GM10266 (cell line): ENCODE results near the gene PCAT6.
A peak's percentile ranks its signal among the peaks of the same experiment; 100 is the strongest.
"Not testable (repeated sequence)": the region's sequence is repeated elsewhere in the genome, so short reads cannot be mapped to it uniquely, and the experiment has no call there.

Experiments
- DNase-seq: peaks from one replicate; pipeline ENCODE4 v3.0.0; 2012; ENCODE audit errors: extremely low spot score
- TF ChIP-seq, protein P1 (sequence below): IDR thresholded peaks from 2 replicates; pipeline ENCODE4 v1.5.1; 2012; ENCODE audit warnings: mild to moderate bottlenecking, low read depth; ENCODE audit not compliant: control insufficient read depth, insufficient read depth; ENCODE audit errors: missing control alignments

The PCAT6 gene

DNA sequence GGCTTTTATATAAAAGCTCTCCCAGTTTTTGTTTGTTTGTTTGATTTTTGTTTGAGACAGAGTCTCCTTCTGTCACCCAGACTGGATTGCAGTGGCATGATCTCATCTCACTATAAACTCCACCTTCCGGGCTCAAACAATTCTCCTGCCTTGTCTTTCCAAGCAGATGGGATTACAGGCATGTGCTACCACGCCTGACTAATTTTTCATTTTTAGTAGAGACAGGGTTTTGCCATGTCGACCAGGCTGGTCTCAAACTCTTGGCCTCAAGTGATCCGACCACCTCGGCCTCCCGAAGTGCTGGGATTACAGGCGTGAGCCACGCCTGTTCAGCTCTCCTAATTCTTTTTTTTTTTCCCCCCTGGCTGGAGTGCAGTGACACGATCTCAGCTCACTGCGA is 4.4 kb downstream of the PCAT6 start:
- TF ChIP-seq, protein P1, sequence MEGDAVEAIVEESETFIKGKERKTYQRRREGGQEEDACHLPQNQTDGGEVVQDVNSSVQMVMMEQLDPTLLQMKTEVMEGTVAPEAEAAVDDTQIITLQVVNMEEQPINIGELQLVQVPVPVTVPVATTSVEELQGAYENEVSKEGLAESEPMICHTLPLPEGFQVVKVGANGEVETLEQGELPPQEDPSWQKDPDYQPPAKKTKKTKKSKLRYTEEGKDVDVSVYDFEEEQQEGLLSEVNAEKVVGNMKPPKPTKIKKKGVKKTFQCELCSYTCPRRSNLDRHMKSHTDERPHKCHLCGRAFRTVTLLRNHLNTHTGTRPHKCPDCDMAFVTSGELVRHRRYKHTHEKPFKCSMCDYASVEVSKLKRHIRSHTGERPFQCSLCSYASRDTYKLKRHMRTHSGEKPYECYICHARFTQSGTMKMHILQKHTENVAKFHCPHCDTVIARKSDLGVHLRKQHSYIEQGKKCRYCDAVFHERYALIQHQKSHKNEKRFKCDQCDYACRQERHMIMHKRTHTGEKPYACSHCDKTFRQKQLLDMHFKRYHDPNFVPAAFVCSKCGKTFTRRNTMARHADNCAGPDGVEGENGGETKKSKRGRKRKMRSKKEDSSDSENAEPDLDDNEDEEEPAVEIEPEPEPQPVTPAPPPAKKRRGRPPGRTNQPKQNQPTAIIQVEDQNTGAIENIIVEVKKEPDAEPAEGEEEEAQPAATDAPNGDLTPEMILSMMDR: no peak
- DNase-seq: no peak

DNA sequence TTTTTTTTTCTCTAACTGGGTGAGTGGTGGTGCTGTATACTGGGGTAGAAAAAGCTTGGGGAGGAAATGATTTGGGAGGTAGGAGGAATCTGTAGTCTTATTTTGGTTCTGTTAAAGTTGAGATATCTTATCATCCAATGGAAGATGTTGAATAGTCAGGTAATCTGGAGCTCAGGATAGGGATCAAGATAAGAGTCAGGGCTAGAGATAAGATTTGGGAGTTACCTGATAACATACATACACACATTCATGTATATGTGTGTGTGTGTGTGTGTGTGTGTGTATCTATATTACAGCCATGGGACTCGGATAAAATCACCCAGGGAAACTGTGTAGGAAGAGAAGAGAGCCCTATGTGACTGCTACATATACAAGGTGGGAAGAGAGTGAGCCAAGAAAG is 8.1 kb downstream of the PCAT6 start:
- DNase-seq: no peak
- TF ChIP-seq, protein P1: no peak

DNA sequence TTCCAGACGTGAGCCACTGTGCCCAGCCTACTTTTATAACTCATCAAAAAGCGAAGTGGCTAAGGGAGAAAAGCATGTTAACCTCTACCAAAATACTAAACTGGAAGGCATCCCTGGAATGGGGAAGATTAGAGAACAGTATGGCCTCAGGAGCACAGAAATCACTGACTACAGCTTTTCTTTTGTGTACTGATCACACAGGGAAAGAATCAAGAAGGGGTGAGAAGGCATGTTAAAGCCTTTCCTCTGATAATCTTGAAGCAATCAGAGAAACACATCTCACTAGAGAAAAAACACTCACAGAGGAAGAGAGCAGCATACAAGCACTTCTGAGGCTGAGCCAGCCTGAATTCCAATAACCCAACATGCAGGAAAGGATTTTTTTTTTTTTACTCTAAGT is 10.7 kb downstream of the PCAT6 start:
- no peak for DNase-seq
- TF ChIP-seq, protein P1: no peak

DNA sequence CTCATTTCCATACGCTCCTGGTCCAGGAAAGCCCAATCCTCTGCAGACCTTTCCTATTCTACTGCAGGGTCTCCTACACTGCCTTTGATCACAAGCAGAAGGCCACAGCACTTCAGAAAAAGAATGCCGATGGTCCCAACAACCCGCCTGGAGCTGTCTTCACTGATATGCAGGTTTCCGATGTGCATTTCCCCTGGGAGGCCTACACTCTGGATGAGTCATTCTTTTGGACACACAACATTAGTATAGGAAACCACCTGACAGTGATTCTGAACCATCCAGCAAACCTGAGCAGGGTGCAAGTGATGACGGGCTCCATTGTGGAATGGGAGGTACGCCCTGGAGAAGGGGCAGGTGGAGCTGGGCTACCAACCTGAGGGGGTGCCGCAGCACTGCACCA is 15.0 kb downstream of the PCAT6 start:
- TF ChIP-seq, protein P1: no peak
- no peak for DNase-seq

DNA sequence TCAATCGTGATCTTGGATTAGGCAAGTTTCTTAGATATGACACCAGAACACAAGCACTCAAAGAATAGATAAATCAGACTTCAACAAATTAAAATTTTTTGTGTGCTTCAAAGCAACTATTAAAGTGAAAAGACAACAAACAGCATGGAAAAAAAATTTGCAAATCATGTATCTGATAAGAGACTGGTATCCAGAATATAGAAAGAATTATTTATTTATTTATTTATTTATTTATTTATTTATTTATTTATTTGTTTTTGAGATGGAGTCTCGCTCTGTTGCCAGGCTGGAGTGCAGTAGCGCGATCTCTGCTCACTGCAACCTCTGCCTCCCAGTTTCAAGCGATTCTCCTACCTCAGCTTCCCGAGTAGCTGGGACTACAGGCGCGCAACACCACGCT is 18.5 kb downstream of the PCAT6 start:
- DNase-seq: not testable (repeated sequence)

DNA sequence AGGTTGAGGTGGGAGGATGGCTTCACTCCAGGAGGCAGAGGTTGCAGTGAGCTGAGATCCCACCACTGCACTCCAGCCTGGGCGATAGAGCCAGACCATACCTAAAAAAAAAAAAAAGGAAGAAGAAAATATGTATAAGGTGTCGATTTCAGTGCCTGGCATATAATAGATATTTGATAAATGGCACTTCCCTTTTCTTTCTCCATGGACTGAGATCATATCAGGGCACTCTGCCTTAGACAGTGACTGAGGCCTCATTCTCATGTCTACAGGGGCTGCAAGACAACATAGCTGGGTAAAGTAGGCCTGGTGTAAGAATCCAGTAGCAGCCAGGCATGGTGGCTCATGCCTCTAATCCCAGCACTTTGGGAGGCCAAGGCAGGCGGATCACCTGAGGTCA is 21.2 kb downstream of the PCAT6 start:
- no peak for DNase-seq
- TF ChIP-seq, protein P1: no peak

DNA sequence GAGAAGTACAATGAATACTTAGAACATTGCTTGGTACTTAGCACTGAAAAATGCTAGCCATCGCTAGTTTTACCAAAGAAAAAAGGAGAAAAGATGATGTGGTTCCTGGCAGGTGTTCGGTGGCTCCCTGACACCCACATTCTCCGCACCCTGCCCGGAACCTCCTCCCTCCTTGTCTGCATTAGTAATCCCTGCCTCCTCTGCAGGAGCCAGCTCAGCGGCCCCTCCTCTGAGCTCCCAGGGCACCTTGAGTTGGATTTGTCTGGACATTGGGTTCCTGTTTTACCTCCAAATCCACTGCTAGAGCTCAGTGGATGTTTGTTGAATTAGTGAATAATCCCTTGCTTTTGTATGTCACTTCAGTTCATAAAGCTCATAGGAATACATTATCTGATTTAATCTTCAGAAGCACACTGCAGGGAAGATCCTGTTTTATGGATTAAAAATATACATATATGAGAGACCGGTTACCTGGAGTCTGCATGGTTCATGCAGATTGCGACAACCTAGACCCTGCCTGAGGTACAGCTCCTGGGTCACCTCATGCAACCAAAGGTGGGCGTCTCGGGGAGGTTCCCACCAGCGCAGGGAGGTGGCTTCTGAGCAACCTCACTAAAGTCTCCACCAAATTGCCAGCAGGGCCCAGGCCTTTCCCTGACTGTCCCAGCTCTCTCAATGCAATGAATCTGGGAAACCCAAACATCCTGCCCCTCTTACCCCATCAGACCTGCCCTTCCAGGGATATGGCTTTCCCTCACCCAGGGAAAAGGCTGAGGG is 24.2 kb downstream of the PCAT6 start:
- TF ChIP-seq, protein P1: no peak

DNA sequence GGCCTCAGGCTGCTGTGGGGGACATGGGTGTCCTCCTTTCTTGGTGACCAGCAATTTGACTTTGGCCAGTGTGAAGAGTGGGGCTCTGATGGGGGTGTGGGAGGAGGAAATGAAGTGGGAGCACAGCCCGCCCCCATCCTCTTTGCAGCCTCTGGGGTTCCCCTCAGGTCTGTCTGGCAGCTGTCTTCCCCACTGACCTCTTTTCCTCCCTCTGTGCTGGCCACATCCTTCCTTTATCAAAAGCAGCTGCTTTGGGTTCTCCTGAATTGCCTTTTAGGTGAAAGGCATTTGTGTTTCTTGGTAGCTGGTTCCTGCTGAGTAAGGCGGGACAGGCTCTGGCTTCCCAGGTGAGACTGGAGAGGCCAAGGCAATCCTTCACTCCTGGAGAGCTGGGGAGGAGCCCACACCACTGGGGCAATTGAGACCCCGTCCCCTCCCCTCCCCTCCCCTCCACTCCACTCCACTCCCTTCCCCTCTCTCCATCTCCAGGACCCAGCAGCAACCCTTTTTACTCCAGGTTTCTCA is 24.9 kb downstream of the PCAT6 start:
- TF ChIP-seq, protein P1: no peak
- peak; percentile 60 for DNase-seq

More for the DNA sequence above, 24.2 kb downstream of the PCAT6 start:
- DNase-seq: no peak
